HG03097 (cell line): ENCODE measurements around the gene ALOX15.

ENCODE experiments used
- ATAC-seq: cut with Tn5 transposase; IDR thresholded peaks from one replicate; pipeline ENCODE4 v1.9.1; 2021; ENCODE audit not compliant: unreplicated experiment, low FRiP score

ALOX15 gene

GRCh38 chr17:4582101-4582501 is 59.4 kb downstream of the ALOX15 start:
- ATAC-seq: no peak
